IMR-90 (cell line): ENCODE results near the gene FOXA2. TPM values are rescaled to one million over a fixed set of nuclear protein-coding genes. Genes with fewer than 3 reads are reported as not detected.

Experiments used
- ATAC-seq: fragments of 200-7000 bp; cut with Tn5 transposase; 2 replicates; pipeline ENCODE4 v1.9.1; 2020; ENCODE audit warnings: low read depth, mild to moderate bottlenecking, moderate library complexity
- BruUV-seq: library from RNA; stranded (reverse); fragments of 400-500 nt; replicated peaks from 2 replicates; lab custom pipeline; 2021; lab: Mats Ljungman, UMichigan
- CTCF ChIA-PET: fragments of 300-600 bp; formaldehyde crosslinking; extraction: SDS; loops from one replicate; lab custom pipeline; 2021; ENCODE audit warnings: antibody characterized with exemption; lab: Yijun Ruan, JAX
- POLR2A ChIA-PET: fragments of 300-600 bp; sonication (Branson Sonifier 250); formaldehyde crosslinking; loops from one replicate; lab custom pipeline; 2022; ENCODE audit warnings: antibody characterized with exemption; ENCODE audit not compliant: unreplicated experiment; lab: Charles Lee
- DNase-seq: peaks from one replicate; pipeline ENCODE4 v3.0.0; 2013
- H2AFZ ChIP-seq: replicated peaks from 2 replicates; pipeline ENCODE3; 2013; ENCODE audit warnings: low read length, mild to moderate bottlenecking; ENCODE audit not compliant: poor library complexity
- H2AK5ac ChIP-seq: 2 replicates; pipeline ENCODE4 v1.6.1; 2013; ENCODE audit warnings: low read depth, low read length, inconsistent platforms
- H2AK9ac ChIP-seq: replicated peaks from 2 replicates; pipeline ENCODE3; 2013; ENCODE audit warnings: mild to moderate bottlenecking, low read depth, low read length, moderate library complexity; ENCODE audit not compliant: poor library complexity
- H2BK120ac ChIP-seq: 2 replicates; pipeline ENCODE4 v1.6.1; 2013; ENCODE audit warnings: low read depth, low read length, inconsistent platforms
- H2BK15ac ChIP-seq: 3 replicates; pipeline ENCODE4 v1.6.1; 2013; ENCODE audit warnings: low read depth, low read length, inconsistent platforms
- H2BK20ac ChIP-seq: 2 replicates; pipeline ENCODE4 v1.6.1; 2013; ENCODE audit warnings: low read depth, mild to moderate bottlenecking, inconsistent platforms, low read length, moderate library complexity
- H2BK5ac ChIP-seq: 2 replicates; pipeline ENCODE4 v1.6.1; 2013; ENCODE audit warnings: mild to moderate bottlenecking, low read depth, low read length, inconsistent platforms; ENCODE audit not compliant: poor library complexity, severe bottlenecking
- H3K14ac ChIP-seq: replicated peaks from 2 replicates; pipeline ENCODE4 v1.6.1; 2013; ENCODE audit warnings: low read depth, low read length, inconsistent platforms
- H3K18ac ChIP-seq: 2 replicates; pipeline ENCODE4 v1.6.1; 2013; ENCODE audit warnings: low read depth, low read length, control low read depth
- H3K23ac ChIP-seq: 2 replicates; pipeline ENCODE4 v1.6.1; 2013; ENCODE audit warnings: low read depth, low read length, inconsistent platforms
- H3K27ac ChIP-seq: 2 replicates; pipeline ENCODE4 v1.5.1; 2013; ENCODE audit warnings: mild to moderate bottlenecking, control low read depth, low read length; ENCODE audit not compliant: insufficient read depth
- H3K27me3 ChIP-seq: 2 replicates; pipeline ENCODE4 v1.6.1; 2013; ENCODE audit warnings: low read length; ENCODE audit not compliant: control insufficient read depth, insufficient read depth
- H3K36me3 ChIP-seq: 2 replicates; pipeline ENCODE4 v1.6.1; 2013; ENCODE audit warnings: low read length, mixed read lengths; ENCODE audit not compliant: control insufficient read depth, insufficient read depth
- H3K4ac ChIP-seq: 2 replicates; pipeline ENCODE4 v1.6.1; 2013; ENCODE audit warnings: low read depth, low read length, inconsistent platforms
- H3K4me1 ChIP-seq: 2 replicates; pipeline ENCODE4 v1.6.1; 2013; ENCODE audit warnings: low read length, mixed read lengths; ENCODE audit not compliant: control insufficient read depth, insufficient read depth
- H3K4me2 ChIP-seq: 2 replicates; pipeline ENCODE4 v1.6.1; 2013; ENCODE audit warnings: low read depth, mild to moderate bottlenecking, control low read depth, low read length, moderate library complexity
- H3K4me3 ChIP-seq: 2 replicates; pipeline ENCODE4 v1.5.1; 2013; ENCODE audit warnings: low read depth, mild to moderate bottlenecking, control low read depth, low read length, moderate library complexity; ENCODE audit not compliant: insufficient read depth
- H3K56ac ChIP-seq: 2 replicates; pipeline ENCODE4 v1.6.1; 2013; ENCODE audit warnings: low read length, inconsistent platforms; ENCODE audit not compliant: insufficient read depth; ENCODE audit errors: extremely low read depth
- H3K79me1 ChIP-seq, 2 experiments: 2 replicates each; pipeline ENCODE4 v1.6.1; 2013; ENCODE audit warnings: low read length in 2 of 2, inconsistent platforms in 1 of 2, low read depth in 1 of 2
- H3K9ac ChIP-seq: 2 replicates; pipeline ENCODE4 v1.6.1; 2013; ENCODE audit warnings: low read depth, low read length, control low read depth
- H3K9me1 ChIP-seq: 2 replicates; pipeline ENCODE4 v1.6.1; 2013; ENCODE audit warnings: low read length, inconsistent platforms; ENCODE audit not compliant: insufficient read depth
- H3K9me3 ChIP-seq: 2 replicates; pipeline ENCODE4 v1.6.1; 2013; ENCODE audit warnings: low read length; ENCODE audit not compliant: control insufficient read depth, insufficient read depth
- H4K20me1 ChIP-seq: 2 replicates; pipeline ENCODE4 v1.6.1; 2013; ENCODE audit warnings: low read length, inconsistent platforms; ENCODE audit not compliant: insufficient read depth
- H4K5ac ChIP-seq: 2 replicates; pipeline ENCODE4 v1.6.1; 2013; ENCODE audit warnings: mild to moderate bottlenecking, low read depth, low read length, control low read depth
- H4K8ac ChIP-seq, 2 experiments: 2 replicates each; pipeline ENCODE4 v1.6.1; 2013; ENCODE audit warnings: low read depth in 2 of 2, low read length in 2 of 2, control low read depth in 1 of 2, inconsistent platforms in 1 of 2
- H4K91ac ChIP-seq: 2 replicates; pipeline ENCODE4 v1.6.1; 2013; ENCODE audit warnings: low read depth, low read length, inconsistent platforms; ENCODE audit not compliant: insufficient read depth
- BHLHE40 ChIP-seq: fragments of 150-350 bp; IDR thresholded peaks from 2 replicates; pipeline ENCODE4 v1.6.1; 2016; ENCODE audit warnings: mild to moderate bottlenecking, low read depth, low read length
- CEBPB ChIP-seq: IDR thresholded peaks from 2 replicates; pipeline ENCODE4 v1.6.1; 2012; ENCODE audit warnings: low read depth, low read length, improper control_type of control experiment
- CHD1 ChIP-seq: IDR thresholded peaks from 2 replicates; pipeline ENCODE4 v1.6.1; 2012; ENCODE audit warnings: low read depth, low read length, improper control_type of control experiment
- FOS ChIP-seq: fragments of 150-350 bp; IDR thresholded peaks from 2 replicates; pipeline ENCODE4 v1.6.1; 2016; ENCODE audit warnings: low read depth, low read length
- MAFK ChIP-seq: IDR thresholded peaks from 2 replicates; pipeline ENCODE4 v1.6.1; 2012; ENCODE audit warnings: low read depth, low read length, improper control_type of control experiment
- MAZ ChIP-seq: IDR thresholded peaks from 2 replicates; pipeline ENCODE4 v1.6.1; 2012; ENCODE audit warnings: low read depth, mild to moderate bottlenecking, low read length, improper control_type of control experiment, moderate library complexity, borderline replicate concordance
- MXI1 ChIP-seq: IDR thresholded peaks from 2 replicates; pipeline ENCODE4 v1.6.1; 2012; ENCODE audit warnings: low read depth, mild to moderate bottlenecking, low read length, moderate library complexity, borderline replicate concordance
- NFE2L2 ChIP-seq: fragments of 150-350 bp; IDR thresholded peaks from 2 replicates; pipeline ENCODE4 v1.6.1; 2016; ENCODE audit warnings: low read depth, mild to moderate bottlenecking, low read length
- POLR2A ChIP-seq: IDR thresholded peaks from 2 replicates; pipeline ENCODE4 v1.6.1; 2012; ENCODE audit warnings: mild to moderate bottlenecking, low read depth, low read length
- RAD21 ChIP-seq: IDR thresholded peaks from 2 replicates; pipeline ENCODE4 v1.6.1; 2012; ENCODE audit warnings: low read length, improper control_type of control experiment
- RCOR1 ChIP-seq: IDR thresholded peaks from 2 replicates; pipeline ENCODE4 v1.6.1; 2012; ENCODE audit warnings: mild to moderate bottlenecking, low read length, improper control_type of control experiment; ENCODE audit not compliant: insufficient replicate concordance
- RFX5 ChIP-seq: IDR thresholded peaks from 2 replicates; pipeline ENCODE4 v1.8.0; 2012; ENCODE audit warnings: low read depth, mild to moderate bottlenecking, low read length, moderate library complexity
- SMC3 ChIP-seq: fragments of 150-350 bp; IDR thresholded peaks from 2 replicates; pipeline ENCODE4 v1.6.1; 2016; ENCODE audit warnings: low read depth, mild to moderate bottlenecking, antibody characterized with exemption, low read length, moderate library complexity
- WGBS, 2 experiments: methylation state at CpG; one replicate each; pipeline versions ENCODE4 v1.1.5 to v1.1.7; 2013; ENCODE audit warnings: missing lambda C conversion rate in 2 of 2; ENCODE audit not compliant: insufficient read length in 1 of 2; ENCODE audit errors: extremely low coverage in 2 of 2; 5-methylcytosine and 5-hydroxymethylcytosine counted together
- dilution Hi-C: fragments of 300-500 bp; cut with HindIII; formaldehyde crosslinking; loops from one replicate; pipeline ENCODE4 v1.14.3; 2018; ENCODE audit warnings: low sequenced_read_pairs; ENCODE audit not compliant: unreplicated experiment
- in situ Hi-C: fragments of 300-500 bp; cut with MboI; formaldehyde crosslinking; loops from 3 replicates; pipeline ENCODE4 v1.14.3; 2019; ENCODE audit warnings: low sequenced_read_pairs, inconsistent platforms, mixed read lengths
- intact Hi-C: fragments of 100-400 bp; cut with micrococcal nuclease; formaldehyde crosslinking; loops from 2 replicates; pipeline ENCODE4 v1.10.0; 2022
- polyA plus RNA-seq, 3 experiments: library from polyadenylated mRNA; depleted of rRNA; stranded (reverse); fragments of >200 nt; gene quantifications; 2 replicates each; pipeline ENCODE4 v1.2.3, GENCODE V29; 2012; ENCODE audit warnings: low replicate concordance in 1 of 3
- total RNA-seq: library from RNA; depleted of rRNA; stranded (reverse); fragments of >200 nt; gene quantifications from 2 replicates; pipeline ENCODE4 v1.2.3, GENCODE V29; 2012
- TF ChIP-seq, protein P1 (sequence below): conservative IDR thresholded peaks from 2 replicates; pipeline ENCODE4 v1.5.1; 2012; ENCODE audit warnings: mild to moderate bottlenecking, low read depth, low read length, improper control_type of control experiment
- TF ChIP-seq, protein P2 (sequence below): fragments of 150-350 bp; IDR thresholded peaks from 2 replicates; pipeline ENCODE4 v1.6.1; 2017; ENCODE audit warnings: mild to moderate bottlenecking, antibody characterized with exemption, low read length, low read depth
- TF ChIP-seq, protein P3 (sequence below): fragments of 150-350 bp; IDR thresholded peaks from 2 replicates; pipeline ENCODE4 v1.6.1; 2016; ENCODE audit warnings: low read depth, mild to moderate bottlenecking, low read length, moderate library complexity, borderline replicate concordance

Gene FOXA2
- total and polyA plus RNA-seq, 2 of the 4 experiments (the other 2 are of a cell fraction) = not detected

DNA sequence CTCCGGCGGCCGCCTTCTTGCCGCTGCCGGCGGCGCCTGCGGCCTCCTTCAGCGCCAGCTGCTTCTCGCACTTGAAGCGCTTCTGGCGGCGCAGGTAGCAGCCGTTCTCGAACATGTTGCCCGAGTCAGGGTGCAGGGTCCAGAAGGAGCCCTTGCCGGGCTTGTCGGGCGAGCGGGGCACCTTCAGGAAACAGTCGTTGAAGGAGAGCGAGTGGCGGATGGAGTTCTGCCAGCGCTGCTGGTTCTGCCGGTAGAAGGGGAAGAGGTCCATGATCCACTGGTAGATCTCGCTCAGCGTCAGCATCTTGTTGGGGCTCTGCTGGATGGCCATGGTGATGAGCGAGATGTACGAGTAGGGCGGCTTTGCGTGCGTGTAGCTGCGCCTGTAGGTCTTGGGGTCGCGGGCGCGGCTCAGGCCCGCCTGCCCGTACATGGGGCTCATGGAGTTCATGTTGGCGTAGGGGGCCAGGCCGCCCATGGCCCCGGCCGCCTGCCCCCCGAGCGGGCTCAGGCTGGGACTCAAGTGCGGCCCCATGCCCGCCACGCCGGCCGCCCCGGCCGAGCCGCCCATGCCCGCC, 1.9 kb downstream of the FOXA2 start:
- Histone ChIP-seq H3K9me3 (peaks cover 2% of the 10 kb centered on the region; the same call in 1 of the 2 replicates), H4K20me1 (no peaks in the 10 kb centered on the region), H3K4ac (no peak overlapping the region), H4K5ac (no peak overlapping the region), H3K4me3 (no peak overlapping the region), H2AK9ac (no peak overlapping the region), H3K27me3 (peaks cover 89% of the 10 kb centered on the region), H3K14ac (no peak overlapping the region), H2BK15ac (no peak overlapping the region), H3K23ac (no peak overlapping the region), H3K4me1 (no peaks in the 10 kb centered on the region), H3K4me2 (no peak overlapping the region), H2AK5ac (no peak overlapping the region), H3K36me3 (no peaks in the 10 kb centered on the region), H2BK20ac (no peak overlapping the region), H3K27ac (no peak overlapping the region), H3K56ac (no peak overlapping the region), H3K79me1 (no peaks in the 10 kb centered on the region), H3K9me1 (no peaks in the 10 kb centered on the region), H2BK120ac (no peak overlapping the region), H2BK5ac (no peak overlapping the region), H3K18ac (no peak overlapping the region), H4K91ac (no peak overlapping the region), H3K9ac (no peak overlapping the region), H2AFZ (peak overlapping the region; percentile 37), H4K8ac (no peak overlapping the region)
- BruUV-seq = no TSS peak
- ATAC-seq (no peak), DNase-seq (no peak)
- in situ Hi-C loops = no loop called here
- intact Hi-C loops = no loop called here
- WGBS, 2 experiments = 10% methylated on average over 12 of the region's 54 CpGs; no CpG with 5 or more reads in 1 of the 2 experiments
- dilution Hi-C loops = no loop called here
- no peak for TF ChIP-seq FOS
- TF ChIP-seq MAFK = no peak
- TF ChIP-seq NFE2L2 = no peak
- no peak for TF ChIP-seq MXI1
- TF ChIP-seq RAD21 = no peak
- no peak for TF ChIP-seq MAZ
- TF ChIP-seq RCOR1 = no peak
- TF ChIP-seq BHLHE40 = no peak
- TF ChIP-seq, protein P1, sequence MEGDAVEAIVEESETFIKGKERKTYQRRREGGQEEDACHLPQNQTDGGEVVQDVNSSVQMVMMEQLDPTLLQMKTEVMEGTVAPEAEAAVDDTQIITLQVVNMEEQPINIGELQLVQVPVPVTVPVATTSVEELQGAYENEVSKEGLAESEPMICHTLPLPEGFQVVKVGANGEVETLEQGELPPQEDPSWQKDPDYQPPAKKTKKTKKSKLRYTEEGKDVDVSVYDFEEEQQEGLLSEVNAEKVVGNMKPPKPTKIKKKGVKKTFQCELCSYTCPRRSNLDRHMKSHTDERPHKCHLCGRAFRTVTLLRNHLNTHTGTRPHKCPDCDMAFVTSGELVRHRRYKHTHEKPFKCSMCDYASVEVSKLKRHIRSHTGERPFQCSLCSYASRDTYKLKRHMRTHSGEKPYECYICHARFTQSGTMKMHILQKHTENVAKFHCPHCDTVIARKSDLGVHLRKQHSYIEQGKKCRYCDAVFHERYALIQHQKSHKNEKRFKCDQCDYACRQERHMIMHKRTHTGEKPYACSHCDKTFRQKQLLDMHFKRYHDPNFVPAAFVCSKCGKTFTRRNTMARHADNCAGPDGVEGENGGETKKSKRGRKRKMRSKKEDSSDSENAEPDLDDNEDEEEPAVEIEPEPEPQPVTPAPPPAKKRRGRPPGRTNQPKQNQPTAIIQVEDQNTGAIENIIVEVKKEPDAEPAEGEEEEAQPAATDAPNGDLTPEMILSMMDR = no peak
- no peak for TF ChIP-seq SMC3
- TF ChIP-seq CHD1 = no peak
- TF ChIP-seq, protein P2, sequence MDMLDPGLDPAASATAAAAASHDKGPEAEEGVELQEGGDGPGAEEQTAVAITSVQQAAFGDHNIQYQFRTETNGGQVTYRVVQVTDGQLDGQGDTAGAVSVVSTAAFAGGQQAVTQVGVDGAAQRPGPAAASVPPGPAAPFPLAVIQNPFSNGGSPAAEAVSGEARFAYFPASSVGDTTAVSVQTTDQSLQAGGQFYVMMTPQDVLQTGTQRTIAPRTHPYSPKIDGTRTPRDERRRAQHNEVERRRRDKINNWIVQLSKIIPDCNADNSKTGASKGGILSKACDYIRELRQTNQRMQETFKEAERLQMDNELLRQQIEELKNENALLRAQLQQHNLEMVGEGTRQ = no peak
- no peak for TF ChIP-seq RFX5
- no peak for TF ChIP-seq POLR2A
- TF ChIP-seq, protein P3, sequence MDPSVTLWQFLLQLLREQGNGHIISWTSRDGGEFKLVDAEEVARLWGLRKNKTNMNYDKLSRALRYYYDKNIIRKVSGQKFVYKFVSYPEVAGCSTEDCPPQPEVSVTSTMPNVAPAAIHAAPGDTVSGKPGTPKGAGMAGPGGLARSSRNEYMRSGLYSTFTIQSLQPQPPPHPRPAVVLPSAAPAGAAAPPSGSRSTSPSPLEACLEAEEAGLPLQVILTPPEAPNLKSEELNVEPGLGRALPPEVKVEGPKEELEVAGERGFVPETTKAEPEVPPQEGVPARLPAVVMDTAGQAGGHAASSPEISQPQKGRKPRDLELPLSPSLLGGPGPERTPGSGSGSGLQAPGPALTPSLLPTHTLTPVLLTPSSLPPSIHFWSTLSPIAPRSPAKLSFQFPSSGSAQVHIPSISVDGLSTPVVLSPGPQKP = no peak
- no peak for TF ChIP-seq CEBPB
- CTCF ChIA-PET = no interaction called here
- POLR2A ChIA-PET = no interaction called here
